HG02852 (cell line): ENCODE data around the gene KRT75.

Source experiments
- ATAC-seq: cut with Tn5 transposase; IDR thresholded peaks from one replicate; pipeline ENCODE4 v1.9.1; 2021; ENCODE audit warnings: mild to moderate bottlenecking, moderate library complexity; ENCODE audit not compliant: unreplicated experiment

The KRT75 gene

DNA sequence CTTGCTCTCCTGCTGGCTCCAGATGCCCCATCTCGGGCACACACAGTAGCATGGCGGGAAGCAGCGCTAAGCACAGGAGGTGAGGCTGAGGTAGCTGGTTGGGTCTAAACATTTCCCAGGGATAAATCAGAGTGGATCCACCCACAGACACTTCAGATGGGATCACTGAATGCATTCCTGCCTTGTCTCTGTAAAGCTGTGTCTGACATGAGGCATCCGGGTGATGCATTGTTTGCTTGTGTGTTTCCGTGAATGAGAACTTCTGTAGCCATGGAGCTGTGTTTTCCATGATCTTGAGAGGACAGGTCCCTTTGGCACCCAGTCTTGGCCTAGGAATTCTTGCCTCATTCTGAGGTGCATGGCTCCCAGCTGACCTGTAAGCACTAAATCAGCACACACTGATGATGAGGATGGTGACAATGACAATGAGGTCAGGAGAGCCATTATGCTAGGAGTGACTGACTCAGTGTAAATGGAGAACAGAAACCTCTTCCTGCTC, 6.7 kb upstream of the KRT75 start:
- ATAC-seq = no peak

DNA sequence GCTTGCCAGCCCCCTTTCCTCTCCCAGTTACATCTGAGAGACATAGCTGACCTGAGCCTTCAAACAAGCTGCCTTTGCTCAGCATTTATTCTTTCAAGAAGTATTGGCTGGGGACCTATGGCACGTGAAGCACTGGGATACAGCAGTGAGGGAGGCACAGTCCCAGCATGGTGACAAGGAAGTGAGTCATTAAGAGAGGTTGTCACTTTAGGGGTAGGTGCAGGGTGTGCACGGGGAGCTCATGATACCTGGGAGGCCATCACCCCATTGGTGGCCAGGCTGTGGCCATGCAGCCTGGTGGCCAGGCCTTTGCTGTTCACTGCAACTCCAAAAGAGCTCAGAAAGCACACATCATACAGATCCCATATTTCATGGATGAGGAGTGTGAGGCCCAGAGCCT, 5.7 kb upstream of the KRT75 start:
- no peak for ATAC-seq

DNA sequence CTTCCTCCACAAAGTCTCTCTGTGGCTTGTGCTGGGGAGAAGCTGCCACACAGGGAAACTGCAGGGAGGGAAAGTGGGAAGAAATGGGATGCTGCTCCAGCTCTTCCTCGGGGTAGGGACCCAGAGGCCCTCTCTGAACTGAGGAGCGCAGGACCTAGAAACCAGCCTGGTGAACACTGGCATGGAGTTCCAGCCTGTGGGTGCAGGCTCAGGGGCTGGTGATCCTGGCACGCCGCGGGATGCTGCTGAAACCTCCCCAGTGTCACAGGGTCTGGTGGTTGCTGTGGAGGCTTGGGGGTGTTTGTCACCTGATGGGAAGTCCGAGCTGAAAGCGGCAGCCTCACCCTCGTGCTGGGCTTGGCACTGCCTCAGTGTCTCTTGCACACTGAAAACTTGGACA, 5.2 kb upstream of the KRT75 start:
- no peak for ATAC-seq

DNA sequence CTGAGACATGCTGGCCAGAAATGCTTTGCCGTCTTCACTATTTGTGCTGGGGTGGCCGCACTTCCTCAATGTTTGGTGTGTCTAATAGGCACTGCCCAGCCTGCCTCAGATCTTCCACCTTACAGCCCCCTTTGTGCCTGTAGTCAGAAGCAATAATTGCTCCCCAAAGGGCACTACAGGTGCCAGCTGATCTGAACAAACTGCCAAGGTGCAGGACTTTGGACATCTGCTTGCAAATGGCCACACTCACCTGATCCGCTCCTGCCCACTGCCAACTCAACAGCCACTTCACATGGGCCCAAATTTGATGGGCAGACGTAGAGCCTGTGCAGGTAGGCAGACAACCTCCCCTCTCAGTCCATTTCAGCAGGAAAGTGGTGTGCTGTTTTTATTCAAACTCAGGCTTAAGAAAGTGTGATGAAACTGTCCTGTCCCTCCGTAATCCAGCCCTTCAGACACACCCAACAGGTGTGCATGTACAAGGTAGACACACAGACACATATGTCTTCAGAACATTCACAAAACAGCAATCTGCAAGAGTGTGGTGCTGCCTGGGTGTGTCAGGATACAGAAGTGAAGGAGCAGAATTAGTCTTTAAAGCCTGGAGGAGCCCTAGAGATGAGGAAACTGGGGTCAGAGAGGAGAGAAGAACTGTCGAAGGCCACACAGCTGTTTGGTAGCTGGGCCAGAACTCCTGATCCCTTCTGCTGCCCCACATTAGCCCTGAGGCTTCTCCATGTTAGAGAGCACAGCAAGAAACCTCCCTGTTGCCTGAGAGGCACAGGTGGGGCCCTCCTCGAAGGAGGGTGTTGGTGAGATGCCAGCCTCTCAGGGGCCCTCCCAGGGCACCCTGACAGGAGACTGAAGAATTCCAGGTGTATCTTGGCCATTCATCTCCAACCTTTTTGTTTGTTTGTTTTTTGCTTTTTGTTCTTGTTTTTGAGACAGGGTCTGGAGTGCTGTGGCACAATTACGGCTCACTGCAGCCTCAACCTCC, 4.4 kb upstream of the KRT75 start:
- no peak for ATAC-seq

DNA sequence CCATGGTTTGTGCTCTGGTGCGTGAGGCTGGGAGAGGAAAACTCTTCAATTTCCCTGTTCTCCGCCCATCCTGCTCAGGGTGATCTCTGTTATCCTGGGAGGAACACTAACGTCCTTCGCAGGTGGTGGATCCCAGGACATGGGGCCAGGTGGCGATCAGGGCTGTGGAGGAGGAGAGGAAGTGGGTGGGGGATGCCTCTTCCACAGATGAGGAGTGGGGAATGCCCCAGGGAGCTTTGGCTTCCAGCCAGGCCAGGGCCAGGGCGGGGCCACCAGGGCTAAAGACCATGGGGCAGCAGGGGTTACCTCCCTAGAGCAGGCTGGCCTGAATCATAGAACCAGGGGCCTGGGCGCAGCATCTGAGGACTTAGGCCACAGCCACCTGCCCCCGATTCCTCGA, 3.3 kb upstream of the KRT75 start:
- ATAC-seq = no peak

DNA sequence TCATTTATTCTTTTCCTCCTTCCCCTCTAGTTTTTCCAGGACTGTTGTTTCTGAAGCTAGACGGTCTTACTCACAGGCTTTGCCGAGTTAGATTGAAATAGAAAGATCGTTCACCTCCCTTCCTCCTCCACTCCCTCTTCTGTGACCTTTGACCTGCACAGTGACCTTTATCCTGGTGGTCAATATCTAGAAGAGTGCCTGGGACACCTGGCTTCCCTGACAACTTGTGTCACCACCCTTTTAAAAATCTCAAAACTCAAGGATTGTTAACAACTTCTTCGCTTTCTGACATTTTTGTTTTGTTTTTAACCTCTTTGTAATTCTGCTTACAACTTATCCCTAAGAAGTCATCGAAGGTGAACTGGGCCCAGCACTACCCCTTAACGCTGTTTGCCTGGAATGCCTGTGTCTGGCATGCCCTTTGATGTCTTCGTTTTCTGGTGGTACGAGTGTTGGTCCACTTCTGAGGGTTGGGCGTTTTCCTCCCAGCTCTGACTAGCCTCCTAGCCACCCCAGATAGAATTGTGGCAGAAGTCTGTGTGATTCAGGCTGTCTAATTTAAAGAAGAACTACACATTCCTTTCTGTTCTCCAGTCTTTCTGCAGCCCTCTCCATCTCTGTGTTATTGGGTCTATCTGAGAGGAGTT, 2.8 kb upstream of the KRT75 start:
- no peak for ATAC-seq

DNA sequence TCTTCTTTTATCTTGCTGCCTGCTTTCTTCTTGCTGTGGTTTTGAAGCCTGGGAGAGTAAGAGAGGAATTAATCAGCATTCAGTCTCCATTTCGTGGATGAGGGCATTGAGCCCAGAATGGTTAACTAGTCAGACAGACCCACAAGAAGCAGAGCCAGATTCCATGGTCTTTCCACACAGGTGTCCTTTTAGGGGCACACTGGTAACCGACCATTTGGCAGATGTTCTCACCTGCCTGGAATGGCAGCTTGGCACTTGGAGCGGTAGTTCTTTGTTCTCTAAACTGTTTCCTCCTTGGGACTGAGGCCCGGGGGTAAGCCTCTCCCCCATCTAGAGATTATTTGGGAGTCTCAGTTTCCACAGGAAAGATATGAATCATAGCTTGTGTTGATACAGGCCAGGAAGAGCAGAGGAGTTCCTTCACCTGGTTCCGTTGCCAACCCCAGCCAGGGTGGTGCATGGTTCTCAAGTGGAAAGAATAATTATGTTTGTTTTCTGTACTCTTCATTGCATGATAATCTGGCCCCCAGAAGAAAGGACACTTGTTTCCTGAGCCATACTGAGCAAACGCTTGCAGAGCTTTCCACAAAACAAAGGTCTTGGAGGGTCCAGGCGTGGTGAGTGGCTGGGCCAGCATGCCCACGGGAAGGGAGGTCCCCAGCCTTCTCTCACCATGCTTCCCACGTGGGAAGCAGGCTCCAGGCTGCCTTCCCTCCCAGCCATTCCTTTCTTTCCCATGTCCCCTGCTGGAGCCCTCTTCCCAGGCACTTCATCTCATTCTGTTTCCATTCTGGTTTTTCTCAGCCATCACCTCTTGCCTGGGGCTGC, 2.0 kb upstream of the KRT75 start:
- ATAC-seq = no peak

DNA sequence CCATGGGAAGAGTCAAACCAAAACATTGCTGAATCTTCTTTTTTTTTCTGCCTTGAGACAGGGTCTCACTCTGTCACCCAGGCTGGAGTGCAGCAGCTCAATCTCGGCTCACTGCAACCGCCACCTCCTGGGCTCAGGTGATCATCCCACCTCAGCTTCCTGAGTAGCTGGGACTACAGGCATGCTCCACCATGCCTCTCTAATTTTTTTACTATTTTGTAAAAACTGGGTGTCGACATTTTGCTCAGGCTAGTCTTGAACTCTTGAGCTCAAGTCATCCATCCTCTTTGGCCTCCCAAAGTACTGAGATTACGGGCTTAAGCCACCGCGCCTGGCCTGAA, 1.5 kb upstream of the KRT75 start:
- ATAC-seq = no peak

DNA sequence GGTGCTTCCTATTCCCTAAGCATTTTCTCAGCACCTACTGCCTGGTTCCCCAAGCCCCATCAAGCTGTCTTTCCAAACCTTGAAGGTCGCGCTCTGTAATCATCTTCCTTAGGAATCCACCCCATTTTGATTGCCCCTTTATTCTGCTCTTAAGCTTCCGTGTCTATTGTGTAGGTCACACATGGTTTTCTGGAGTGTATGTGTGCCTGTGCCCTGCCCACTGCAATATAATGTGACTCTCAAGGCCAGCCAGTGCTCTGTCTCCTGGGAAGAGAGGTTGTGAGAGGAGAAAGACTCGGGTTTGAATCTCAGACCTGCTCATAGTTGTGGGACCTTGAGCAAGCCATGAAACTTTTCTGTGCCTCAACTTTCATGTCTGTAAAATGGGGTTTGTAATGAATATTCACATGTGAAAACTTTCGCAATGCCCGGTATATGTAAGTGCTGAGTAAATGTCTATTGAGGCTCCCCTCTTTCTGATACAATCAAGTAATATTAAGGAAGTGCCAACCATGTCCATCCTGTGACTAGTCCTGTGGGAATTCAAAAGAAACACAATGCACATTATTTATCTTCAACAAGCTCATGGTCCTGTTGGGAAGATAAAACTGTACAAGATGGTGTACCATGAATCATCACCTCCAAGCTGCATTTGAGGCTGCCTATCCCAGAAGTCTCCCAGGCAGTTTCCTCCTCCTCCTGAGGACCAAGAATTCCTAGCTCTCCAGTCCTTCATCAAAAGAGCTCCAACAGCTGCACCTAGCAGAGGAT, 774 bp upstream of the KRT75 start:
- no peak for ATAC-seq

DNA sequence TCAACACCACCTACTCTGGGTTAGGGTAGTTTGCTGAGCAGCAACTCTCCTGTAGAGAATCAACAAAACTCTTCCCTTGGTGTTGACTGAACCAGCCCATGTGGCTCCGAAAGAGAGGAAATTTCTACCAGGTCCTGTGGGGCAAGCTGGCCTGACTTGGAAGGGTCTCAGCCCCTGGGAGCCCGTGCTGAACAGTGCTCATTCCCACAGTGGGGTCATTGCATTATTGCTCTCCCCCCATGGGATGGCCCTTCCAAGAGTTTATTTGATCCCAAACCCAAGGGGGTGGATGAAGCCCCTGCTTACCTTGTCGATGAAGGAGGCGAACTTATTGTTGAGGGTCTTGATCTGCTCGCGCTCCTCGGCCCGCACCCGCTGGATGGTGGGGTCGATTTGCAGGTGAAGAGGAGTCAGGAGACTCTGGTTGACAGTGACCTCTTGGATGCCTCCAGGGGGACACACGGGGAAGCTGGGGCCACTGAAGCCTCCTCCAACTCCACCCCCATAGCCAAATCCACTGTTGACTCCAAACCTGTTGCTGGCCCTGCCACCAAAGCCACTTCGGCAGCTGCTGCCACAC, 580 bp downstream of the KRT75 start:
- no peak for ATAC-seq

DNA sequence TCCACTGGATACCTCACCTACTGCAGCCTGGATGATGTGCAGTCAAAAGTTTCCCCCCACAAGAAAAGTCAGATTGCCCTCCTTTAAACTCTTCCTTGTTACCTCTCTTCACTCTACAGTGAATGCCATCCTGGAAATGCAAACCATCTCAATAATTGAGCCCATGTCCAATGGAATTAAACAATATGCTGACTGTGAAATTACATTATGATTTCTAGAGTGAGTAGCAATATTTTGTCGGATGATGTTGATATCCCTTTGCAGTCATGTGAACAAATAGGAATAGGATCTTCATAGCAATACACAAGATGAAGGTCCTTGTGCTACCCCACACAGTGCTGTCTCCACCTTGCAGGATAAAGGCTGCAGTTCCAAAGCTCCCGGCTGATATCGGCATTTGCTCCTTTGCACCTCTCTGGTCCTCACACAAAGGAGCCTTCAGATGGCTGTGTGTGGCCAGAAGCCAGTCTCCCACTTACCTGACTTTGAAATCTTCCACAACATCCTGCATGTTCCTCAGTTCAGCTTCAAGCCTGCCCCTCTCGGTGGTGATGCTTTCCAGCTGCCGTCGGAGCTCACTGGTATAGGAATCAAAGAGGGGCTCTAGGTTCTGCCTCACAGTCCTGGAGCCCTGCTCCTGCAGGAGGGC, 1.5 kb downstream of the KRT75 start:
- no peak for ATAC-seq

DNA sequence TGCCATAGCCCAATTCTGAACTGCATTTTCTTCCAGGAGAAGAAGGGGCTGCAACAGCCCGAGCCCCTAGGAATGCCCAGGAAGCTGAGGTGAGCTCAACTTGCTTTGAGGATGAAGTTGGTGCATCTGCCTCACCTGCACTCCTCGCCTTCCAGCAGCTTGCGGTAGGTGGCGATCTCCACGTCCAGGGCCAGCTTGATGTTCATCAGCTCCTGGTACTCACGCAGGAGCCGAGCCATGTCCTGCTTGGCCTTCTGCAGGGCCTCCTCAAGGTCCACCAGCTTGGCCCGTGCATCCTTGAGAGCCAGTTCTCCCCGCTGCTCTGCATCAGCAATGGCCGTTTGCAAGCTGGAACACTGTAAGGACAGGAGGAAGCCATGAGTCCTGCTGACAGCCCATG, 6.0 kb downstream of the KRT75 start:
- no peak for ATAC-seq

DNA sequence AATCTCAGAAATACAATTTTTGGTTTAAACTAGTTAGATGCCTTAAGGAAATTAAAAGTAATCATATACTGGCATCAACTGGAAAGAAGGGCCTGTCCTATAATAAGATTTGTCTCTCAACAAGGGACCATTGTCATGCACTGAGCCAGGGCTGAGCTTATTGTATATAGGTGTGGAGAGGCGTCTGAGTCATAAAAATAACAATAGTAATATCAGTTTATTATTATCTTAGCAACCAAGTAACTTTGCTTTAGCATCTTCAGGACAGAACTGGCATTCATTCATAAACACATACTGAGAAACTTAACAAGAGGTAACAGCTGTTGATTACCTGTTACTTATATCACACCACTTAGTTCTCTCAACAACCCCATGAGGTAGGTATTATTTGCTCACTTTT, 7.1 kb downstream of the KRT75 start:
- no peak for ATAC-seq

DNA sequence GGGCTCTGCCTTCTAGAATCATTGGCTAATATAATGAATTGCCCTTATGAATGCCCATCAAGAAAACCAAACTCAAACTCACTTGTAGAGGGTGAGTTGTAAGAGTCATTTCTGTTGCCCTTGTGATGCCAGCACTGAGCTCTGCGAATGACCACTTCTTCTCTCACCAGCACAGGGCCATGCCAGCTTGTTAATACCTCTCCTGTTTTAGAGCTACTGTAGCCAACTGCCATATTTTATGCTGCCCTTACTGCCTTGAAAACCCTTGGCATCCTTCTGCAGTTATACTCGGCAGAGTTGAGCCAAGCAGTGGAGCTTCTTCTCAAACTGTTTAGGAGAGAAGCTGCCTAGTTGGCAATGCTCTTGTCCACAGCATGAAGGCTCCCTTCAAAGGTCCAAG, 8.1 kb downstream of the KRT75 start:
- ATAC-seq = no peak

DNA sequence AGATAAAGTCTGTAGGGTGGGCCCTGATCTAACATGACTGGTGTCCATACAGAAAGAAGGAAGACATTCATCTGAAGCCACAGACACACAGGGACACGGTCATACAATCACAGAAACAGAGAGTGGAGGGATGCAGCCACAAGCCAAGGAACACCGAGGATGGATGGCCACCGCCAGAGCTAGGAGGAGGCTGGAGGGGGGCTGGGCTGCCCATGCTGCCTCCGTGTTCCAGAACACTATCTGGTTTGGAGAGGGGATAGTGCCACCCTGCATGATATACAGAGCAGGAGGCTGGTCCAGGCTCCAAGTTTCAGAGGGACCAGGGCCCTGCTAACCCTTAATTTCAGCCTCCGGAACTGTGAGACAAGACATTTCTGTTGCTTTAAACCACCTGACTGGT, 8.7 kb downstream of the KRT75 start:
- ATAC-seq = no peak

DNA sequence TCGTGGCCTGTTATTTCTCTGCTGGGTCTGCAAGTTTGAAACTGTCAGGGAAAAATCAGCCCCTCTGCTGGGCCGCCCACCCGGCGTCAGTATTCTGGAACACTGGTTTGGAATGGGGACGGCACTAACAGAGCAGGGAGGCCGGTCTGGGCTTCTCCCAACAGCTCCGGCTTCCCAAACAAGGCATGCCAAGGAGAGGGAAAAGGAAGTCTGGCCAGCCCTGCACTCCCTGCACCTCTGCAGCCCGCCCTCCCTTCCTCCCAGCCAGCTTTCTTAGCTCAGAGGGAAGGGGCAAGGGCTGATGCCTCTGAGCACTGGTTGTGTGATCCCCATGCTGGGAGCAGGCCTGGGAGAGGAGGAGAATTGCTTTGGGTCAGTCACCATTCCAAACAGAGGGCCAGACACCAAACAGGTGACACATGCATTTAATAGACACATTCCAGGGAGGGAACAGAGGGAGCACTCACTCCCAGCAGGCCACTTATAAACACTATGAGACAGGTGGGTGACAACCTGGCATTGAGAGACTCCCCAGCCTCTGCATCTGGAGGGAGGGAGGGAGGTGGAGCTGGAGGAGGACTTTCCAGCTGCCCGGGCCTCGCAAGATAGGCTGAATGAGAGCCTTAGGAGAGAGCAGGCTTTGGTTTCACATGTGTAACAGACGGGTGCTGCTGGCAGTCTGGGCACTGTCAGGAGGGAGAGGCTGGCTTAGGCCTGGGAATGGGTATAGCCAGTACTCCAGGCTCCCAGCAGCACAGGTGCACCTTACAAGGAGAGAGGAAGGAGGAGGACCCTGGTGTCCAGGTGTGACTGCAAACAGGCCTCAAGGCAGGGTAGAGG, 10.3 kb downstream of the KRT75 start:
- no peak for ATAC-seq

DNA sequence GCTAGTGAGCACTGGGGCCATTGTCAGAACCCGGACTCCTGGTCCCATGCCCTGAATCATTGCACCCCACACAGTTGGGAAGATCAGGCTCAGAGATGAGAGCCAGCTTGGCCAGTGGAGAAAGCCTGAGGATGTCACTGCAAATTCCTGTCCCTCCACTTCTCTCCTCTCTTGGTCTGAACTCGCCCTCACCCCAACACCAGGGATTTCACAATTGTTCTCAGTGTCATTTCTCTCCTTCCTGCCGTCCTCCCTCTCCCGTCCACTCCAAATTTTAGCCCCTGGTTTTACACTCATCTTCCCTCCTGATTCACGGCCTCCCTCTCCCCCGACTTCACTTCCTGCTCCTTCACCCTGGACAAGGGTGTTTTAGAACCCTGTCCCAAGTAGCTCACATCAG, 11.1 kb downstream of the KRT75 start:
- no peak for ATAC-seq

DNA sequence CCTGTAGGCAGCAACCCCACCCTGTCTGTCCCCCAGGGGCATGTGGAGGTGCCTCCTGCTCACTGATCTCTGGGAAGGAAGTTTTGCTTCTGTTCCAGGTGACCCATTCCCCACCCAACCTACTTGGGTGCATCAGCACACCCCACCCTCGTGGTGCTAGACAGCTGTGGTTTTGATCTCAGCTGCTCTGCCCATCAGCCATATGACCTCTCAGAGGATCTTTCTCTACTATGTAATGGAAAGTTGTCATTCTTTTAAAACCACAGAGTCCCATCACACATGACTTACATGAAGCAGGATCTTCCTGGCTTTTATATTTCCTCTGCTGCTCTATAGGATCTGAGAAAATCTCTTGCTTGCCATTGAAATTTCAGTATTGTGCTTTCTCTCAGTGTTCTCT, 14.5 kb downstream of the KRT75 start:
- no peak for ATAC-seq

DNA sequence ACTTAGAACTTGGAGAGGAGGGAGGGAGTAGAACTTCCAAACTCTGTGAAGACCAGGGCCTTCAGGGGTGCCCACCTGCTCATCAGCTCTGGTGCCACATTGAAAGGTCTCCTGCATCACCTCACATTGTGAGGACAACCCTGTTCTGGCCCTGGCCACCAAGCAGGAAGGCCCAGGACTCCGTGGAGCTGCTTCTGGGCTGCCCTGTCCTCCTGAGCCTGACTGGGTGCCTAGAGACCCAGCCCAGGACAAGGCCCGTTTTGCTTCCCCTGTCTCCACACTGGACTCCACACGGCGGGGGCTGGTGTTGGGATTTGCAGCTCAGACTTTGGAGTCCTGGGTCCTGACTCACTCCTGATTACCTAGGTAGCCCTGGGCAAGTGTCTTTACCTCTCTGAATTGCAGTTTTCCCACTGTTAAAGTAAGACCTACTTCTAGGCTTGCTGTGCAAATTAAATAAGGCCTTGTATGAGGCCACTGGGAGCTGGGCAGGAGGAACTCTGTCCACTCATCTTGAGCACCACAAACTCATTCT, 15.5 kb downstream of the KRT75 start:
- ATAC-seq = no peak
